Activated naive CD4-positive, alpha-beta T cell treated with Interleukin-2 at 50 U/mL for 16 hours (primary cell): Measurements from ENCODE around the gene WIPF2.
"Not testable (repeated sequence)": the region's sequence is repeated elsewhere in the genome, so short reads cannot be mapped to it uniquely, and the experiment has no call there.

ENCODE experiments used
- DNase-seq: peaks from one replicate; pipeline ENCODE4 v3.0.0-alpha.2; 2020

WIPF2 gene

GRCh38 chr17:40299159-40299757 lies 80.2 kb downstream of the WIPF2 start:
- DNase-seq: not testable (repeated sequence)

DNA sequence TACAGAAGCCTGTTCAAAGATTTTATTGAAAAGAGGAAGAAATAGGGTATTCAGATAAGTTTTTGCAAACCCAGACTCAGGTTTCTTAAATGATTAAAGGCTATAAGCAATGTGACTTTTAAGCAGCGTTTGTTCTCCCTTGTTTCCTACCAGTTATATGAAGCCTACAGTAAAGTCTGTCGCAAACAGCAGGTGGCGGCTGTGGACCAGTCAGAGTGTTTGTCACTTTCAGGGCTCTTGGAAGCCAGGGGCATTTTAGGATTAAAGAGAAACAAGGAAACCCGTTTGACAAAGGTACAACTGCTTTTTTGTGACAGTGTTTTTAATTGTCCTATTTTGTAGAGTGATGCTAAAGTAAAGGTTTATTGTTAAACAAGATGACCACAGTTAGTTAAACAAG lies 82.2 kb downstream of the WIPF2 start:
- DNase-seq: no peak

DNA sequence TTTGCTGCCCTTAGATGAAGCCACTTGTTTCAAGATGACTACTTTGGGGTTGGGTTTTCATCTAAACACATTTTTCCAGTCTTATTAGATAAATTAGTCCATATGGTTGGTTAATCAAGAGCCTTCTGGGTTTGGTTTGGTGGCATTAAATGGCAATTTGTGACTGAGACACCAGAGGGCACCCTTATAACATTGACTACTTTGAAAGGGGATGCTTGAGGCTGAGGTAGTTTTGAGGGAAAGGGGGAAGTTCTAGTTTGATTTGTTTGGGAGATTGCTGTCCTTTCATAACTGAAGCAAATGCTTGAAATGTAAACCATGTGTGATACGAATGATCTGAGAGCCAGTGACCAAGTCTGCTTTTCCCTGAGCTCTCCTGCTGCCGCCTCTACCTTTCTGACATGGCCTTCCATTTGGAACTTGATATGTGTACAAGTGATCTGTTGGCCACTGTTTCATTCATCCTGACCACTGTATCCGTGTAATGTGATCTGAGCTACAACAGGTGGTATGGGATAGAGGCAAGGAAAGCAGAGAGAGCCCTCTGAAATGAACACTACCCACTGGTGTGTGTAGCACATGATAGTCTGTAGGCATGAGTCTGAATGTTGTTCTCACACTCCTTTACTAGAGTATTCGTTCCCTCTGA lies 84.0 kb downstream of the WIPF2 start:
- DNase-seq: peak; percentile 52

- no peak for DNase-seq
Observed at GRCh38 chr17:40303708-40304551, 84.8 kb downstream of the WIPF2 start.

GRCh38 chr17:40304552-40304863 lies 85.4 kb downstream of the WIPF2 start:
- not testable (repeated sequence) for DNase-seq

GRCh38 chr17:40304866-40305265 lies 85.8 kb downstream of the WIPF2 start:
- not testable (repeated sequence) for DNase-seq

- DNase-seq: no peak
Observed at GRCh38 chr17:40306395-40306794, 87.3 kb downstream of the WIPF2 start.

DNA sequence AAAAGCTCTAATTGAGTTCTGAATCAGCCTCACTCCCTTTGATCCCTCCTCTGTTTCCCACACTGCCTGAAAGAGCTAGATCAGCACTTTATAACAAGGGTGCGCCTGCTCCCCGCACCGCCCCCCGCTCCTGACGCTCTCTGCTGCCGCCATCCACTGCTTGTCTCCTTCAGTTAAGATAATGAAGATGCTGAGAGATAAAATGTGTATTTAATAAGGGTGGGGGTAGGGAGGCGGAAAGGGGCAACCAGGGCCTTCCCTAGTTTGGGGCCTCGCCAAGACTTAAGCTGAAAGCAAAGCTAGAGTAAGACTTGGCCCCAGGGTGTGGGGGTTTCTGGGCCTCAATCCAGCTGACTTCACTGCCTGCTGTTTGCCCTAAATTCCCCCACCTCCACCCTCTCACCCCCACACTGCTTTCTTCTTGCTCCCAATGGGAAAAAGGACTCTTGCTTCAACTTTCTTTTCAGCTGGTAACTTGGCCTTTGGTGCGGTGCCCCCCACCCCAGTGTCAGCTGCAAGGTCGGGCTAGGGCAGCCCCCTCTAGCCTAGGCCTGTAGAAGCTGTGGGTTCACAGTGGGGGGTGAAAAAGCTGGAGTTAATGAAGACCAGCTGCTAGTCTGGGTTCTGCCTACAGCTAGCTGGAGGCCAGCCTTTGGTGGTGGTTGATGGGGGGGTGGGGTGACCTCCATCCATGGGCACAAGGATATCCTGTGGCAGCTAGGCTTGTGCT lies 88.1 kb downstream of the WIPF2 start:
- DNase-seq: no peak

- DNase-seq: no peak
Observed at GRCh38 chr17:40307740-40308239, 88.7 kb downstream of the WIPF2 start.

- no peak for DNase-seq
Observed at GRCh38 chr17:40309031-40309948, 90.2 kb downstream of the WIPF2 start, which contains the start of gene RARA. Gene RARA (plus strand): TSS chr17:40309180. CDS start chr17:40331219, 22,039 bp downstream.

DNA sequence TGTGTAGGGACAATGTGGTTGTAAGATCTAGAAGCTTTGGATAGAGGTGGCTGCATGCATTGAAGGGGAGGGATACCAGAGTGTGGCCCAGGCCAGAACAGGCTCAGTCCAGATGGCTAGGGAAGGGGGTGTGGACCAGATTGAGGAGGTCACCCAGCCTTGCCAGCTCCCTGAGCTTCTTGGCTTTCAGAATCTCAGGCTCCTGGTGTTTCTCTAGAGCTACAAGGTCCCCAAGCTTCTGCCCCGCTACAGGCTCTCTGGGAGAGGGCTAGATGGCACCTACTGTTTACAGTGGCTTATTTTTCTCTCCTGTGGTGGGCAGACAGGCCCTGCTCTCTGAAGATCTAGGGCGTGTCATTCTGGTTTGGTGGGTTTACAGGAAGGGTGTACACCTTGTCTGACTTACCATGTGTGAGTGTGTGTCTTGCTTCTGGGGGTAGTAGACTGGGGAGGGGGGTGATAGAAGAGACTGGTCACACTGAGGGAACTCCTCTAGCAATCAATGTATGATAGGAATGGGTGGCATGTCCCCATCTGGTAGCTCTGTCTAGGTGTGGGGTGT lies 90.9 kb downstream of the WIPF2 start:
- DNase-seq: no peak

GRCh38 chr17:40310882-40311391 lies 91.8 kb downstream of the WIPF2 start:
- no peak for DNase-seq

- no peak for DNase-seq
Observed at GRCh38 chr17:40311575-40311974, 92.5 kb downstream of the WIPF2 start.

DNA sequence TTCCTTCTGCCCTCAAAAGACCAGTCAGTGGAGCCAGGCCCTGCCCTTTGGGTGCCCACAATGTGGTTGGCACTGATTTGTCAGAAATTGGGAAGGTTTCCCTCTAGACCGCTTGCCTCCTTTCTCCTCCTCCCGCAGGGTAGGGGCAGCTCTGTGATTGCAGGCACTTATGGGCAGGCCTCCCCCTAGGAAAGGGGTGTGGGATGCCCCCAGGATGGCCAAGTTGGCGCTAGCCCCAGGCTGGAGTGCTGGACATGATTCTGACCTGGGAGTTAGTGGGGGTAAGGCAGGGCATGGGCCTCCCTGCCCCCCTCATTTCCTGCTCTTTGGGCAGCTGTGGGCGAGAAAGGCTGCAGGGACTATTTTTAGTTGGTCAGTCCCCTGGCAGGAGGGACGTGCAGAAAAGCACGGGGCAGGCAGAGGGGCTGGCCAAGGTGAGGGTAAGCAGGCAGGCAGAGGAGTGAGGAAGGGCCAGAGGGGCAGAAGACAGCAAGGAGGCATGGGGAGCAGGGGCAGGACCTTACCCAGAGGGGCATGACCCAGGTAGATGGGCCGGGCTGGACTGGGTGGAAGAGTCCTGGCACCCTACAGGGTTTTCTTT lies 93.1 kb downstream of the WIPF2 start:
- no peak for DNase-seq

GRCh38 chr17:40312893-40313667 lies 94.0 kb downstream of the WIPF2 start:
- no peak for DNase-seq

DNA sequence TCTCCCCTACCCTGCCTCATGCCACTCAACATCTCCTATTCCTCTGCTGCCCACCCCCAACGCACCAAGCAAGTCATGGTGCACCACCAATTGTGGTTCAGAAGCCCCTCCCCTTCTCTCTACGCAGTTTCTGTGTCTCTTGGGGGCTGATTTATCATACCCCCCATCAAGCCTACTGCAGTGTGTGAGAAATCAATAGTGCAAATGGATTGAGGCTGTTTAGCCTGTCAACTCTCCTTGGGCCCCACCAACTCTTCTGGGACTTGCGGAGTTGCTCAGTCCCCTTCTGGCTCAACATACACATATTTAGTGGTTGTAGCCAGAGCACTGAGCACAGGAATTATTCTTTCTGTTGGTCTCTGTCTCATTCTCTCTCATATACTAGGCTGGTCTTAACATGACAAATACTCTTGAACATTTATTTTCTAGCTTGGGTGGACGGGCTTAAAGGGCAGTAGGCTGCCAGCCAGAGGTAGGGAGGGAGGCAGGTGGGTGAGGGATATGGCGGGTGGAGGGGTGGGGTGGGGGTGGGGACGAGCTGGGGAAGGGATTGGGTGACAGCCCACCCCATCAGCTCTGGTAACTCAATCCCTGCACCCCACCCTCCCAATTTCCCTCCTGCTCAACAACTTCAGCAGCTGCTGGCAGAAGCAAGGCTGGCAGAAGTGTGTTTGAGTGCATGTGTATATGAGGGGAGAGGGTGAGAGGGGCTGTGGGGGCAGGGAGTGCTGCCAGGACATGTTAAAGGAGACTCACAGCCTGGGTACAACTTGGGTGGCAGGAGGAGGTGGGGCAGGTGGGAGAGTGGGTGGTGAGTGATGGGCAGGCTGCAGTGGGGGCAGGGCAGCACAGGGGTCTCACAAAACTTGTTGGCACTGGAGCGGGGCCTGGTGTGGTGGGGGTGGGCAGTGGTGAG lies 94.8 kb downstream of the WIPF2 start:
- DNase-seq: no peak

- peak; percentile 90 for DNase-seq
Observed at GRCh38 chr17:40314584-40314956, 95.5 kb downstream of the WIPF2 start.

GRCh38 chr17:40315206-40315605 lies 96.1 kb downstream of the WIPF2 start:
- DNase-seq: no peak
